ENCODE data around the gene SRRD.

DNA sequence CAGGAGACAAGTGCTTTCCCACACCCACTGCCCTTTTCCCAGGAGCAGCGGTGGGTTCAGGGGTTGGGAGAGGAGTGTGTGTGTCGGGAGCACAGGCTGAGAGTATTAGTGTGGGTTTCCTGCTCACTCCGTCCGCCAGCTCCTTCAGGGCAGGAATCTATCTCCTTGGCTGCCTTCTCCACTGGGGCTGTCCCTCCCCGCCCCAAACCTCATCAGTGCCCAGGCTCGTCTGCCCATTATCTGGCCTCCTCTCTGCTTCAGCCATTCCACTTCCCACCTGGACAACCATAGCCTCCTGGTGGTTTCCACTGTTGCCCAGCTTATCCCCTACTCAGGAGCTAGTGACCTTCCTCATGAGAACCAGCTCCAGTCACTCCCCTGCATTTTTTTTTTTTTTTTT is 34.7 kb upstream of the SRRD start:
- no peak for TF ChIP-seq POLR2A (IDR thresholded peaks at IDR 0.05)
- TF ChIP-seq, protein P1, sequence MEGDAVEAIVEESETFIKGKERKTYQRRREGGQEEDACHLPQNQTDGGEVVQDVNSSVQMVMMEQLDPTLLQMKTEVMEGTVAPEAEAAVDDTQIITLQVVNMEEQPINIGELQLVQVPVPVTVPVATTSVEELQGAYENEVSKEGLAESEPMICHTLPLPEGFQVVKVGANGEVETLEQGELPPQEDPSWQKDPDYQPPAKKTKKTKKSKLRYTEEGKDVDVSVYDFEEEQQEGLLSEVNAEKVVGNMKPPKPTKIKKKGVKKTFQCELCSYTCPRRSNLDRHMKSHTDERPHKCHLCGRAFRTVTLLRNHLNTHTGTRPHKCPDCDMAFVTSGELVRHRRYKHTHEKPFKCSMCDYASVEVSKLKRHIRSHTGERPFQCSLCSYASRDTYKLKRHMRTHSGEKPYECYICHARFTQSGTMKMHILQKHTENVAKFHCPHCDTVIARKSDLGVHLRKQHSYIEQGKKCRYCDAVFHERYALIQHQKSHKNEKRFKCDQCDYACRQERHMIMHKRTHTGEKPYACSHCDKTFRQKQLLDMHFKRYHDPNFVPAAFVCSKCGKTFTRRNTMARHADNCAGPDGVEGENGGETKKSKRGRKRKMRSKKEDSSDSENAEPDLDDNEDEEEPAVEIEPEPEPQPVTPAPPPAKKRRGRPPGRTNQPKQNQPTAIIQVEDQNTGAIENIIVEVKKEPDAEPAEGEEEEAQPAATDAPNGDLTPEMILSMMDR (IDR thresholded peaks at IDR 0.05): no peak
